Memory B cell (primary cell): ENCODE measurements around the gene ZNF827.

ENCODE experiments used
- ATAC-seq: fragments of 150-1000 bp; cut with Tn5 transposase; 2 replicates; pipeline ENCODE4 v1.10.0; 2021; ENCODE audit warnings: low read depth, mild to moderate bottlenecking, moderate library complexity
- DNase-seq, 2 donors: peaks; one replicate each; pipeline ENCODE4 v3.0.0; 2022; ENCODE audit warnings: low spot score in 2 of 2
- H3K27ac Mint-ChIP-seq: one replicate; pipeline ENCODE4 v1.8.0; 2022; ENCODE audit warnings: mild to moderate bottlenecking, moderate library complexity, mixed read lengths
- H3K27me3 Mint-ChIP-seq: one replicate; pipeline ENCODE4 v1.8.0; 2022; ENCODE audit warnings: mixed read lengths
- H3K36me3 Mint-ChIP-seq: one replicate; pipeline ENCODE4 v1.8.0; 2022; ENCODE audit warnings: mild to moderate bottlenecking, mixed read lengths
- H3K4me1 Mint-ChIP-seq: one replicate; pipeline ENCODE4 v1.8.0; 2022; ENCODE audit warnings: mixed read lengths
- H3K4me3 Mint-ChIP-seq: one replicate; pipeline ENCODE4 v1.8.0; 2022; ENCODE audit warnings: mild to moderate bottlenecking, moderate library complexity, mixed read lengths
- H3K9me3 Mint-ChIP-seq: one replicate; pipeline ENCODE4 v1.8.0; 2022; ENCODE audit warnings: mixed read lengths

The ZNF827 gene

GRCh38 chr4:145828802-145829485, 109.7 kb downstream of the ZNF827 start:
- H3K9me3 Mint-ChIP-seq: peaks cover 1% of the 10 kb centered on the region
- H3K27me3 Mint-ChIP-seq: no peaks in the 10 kb centered on the region
- no peak overlapping the region for H3K4me3 Mint-ChIP-seq
- H3K4me1 Mint-ChIP-seq: peaks cover 10% of the 10 kb centered on the region
- peaks cover 36% of the 10 kb centered on the region for H3K36me3 Mint-ChIP-seq
- peak overlapping the region; percentile 63 for H3K27ac Mint-ChIP-seq
- ATAC-seq (no peak), DNase-seq (no peak)

GRCh38 chr4:145827885-145828284, 110.7 kb downstream of the ZNF827 start:
- no peak for DNase-seq
- H3K27me3 Mint-ChIP-seq: no peaks in the 10 kb centered on the region
- H3K36me3 Mint-ChIP-seq: peaks cover 34% of the 10 kb centered on the region
- H3K4me1 Mint-ChIP-seq: peaks cover 10% of the 10 kb centered on the region
- no peak overlapping the region for H3K27ac Mint-ChIP-seq
- H3K9me3 Mint-ChIP-seq: peaks cover 1% of the 10 kb centered on the region
- no peak overlapping the region for H3K4me3 Mint-ChIP-seq
- ATAC-seq: no peak

DNA sequence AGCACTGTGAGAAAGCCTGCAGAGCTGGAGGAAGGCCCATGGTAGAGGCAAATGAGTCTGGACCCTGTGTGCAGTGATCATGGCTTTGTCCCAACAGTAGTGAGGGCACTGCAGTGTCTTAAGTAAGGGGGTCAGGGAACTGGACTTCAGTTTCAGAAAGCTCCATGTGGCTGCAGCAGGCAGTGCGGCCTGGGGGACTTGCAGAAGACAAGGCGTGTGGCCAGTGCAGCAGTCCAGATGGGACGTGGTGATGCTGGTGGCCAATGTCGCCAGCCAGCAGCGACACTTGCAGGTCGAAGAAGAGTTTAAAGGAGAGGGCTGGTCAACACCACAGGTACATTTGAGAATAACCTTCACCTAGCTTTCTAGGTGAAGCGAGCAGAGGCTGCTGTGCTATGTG, 113.4 kb downstream of the ZNF827 start:
- H3K27me3 Mint-ChIP-seq: no peaks in the 10 kb centered on the region
- DNase-seq (no peak), ATAC-seq (no peak)
- no peak overlapping the region for H3K4me3 Mint-ChIP-seq
- no peaks in the 10 kb centered on the region for H3K9me3 Mint-ChIP-seq
- H3K4me1 Mint-ChIP-seq: peaks cover 2% of the 10 kb centered on the region
- H3K36me3 Mint-ChIP-seq: peaks cover 35% of the 10 kb centered on the region
- no peak overlapping the region for H3K27ac Mint-ChIP-seq

DNA sequence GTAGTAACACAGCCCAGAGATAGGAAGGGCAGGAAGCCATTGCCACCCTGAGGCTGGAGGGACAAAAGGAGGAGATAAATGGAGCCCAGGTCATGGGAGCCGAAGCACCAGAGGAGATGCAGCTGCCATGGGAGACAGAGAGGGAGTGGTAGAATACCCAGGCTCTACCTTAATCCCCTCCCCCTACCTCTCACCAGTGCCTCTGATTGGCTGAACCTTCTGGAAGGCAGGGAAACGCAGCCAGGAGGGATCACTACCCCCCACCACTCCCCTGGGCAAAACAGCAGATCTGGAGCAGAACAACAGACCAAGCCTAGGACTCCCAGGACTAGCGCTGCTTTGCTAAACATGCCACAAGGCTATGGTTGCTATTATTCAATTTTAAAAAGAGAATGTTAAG, 114.2 kb downstream of the ZNF827 start:
- H3K4me1 Mint-ChIP-seq: no peaks in the 10 kb centered on the region
- H3K36me3 Mint-ChIP-seq: peaks cover 39% of the 10 kb centered on the region
- H3K27ac Mint-ChIP-seq: peak overlapping the region; percentile 18
- no peak for DNase-seq
- H3K9me3 Mint-ChIP-seq: no peaks in the 10 kb centered on the region
- ATAC-seq: no peak
- H3K4me3 Mint-ChIP-seq: no peak overlapping the region
- no peaks in the 10 kb centered on the region for H3K27me3 Mint-ChIP-seq

GRCh38 chr4:145823743-145824142, 114.9 kb downstream of the ZNF827 start:
- H3K27me3 Mint-ChIP-seq: no peaks in the 10 kb centered on the region
- no peak for DNase-seq
- no peak overlapping the region for H3K4me3 Mint-ChIP-seq
- no peaks in the 10 kb centered on the region for H3K9me3 Mint-ChIP-seq
- H3K36me3 Mint-ChIP-seq: peaks cover 39% of the 10 kb centered on the region
- ATAC-seq: no peak
- H3K27ac Mint-ChIP-seq: peak overlapping the region; percentile 18
- H3K4me1 Mint-ChIP-seq: no peaks in the 10 kb centered on the region

DNA sequence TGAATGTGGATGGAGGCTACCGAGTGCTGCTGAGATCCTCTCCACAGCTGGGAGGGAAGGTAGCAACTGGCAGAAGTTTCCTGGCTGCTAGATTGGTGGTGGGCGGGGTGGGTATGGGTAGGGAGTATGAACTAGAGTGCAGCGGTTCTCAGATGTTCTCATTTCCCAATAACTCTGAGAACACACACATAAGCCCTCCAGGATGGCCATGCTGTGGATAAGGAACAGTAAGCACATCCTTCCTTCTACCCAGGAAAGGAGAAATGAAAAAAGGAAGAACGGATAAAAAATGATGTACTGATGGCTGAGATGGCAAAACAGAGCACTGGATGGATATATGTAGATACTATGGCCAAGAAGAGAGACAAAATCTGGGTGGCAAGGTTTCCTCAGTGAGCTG, 116.0 kb downstream of the ZNF827 start:
- Mint-ChIP-seq H3K4me1 (no peaks in the 10 kb centered on the region), H3K36me3 (peaks cover 40% of the 10 kb centered on the region), H3K27me3 (no peaks in the 10 kb centered on the region), H3K4me3 (no peak overlapping the region), H3K9me3 (no peaks in the 10 kb centered on the region), H3K27ac (no peak overlapping the region)
- ATAC-seq (no peak), DNase-seq (no peak)

DNA sequence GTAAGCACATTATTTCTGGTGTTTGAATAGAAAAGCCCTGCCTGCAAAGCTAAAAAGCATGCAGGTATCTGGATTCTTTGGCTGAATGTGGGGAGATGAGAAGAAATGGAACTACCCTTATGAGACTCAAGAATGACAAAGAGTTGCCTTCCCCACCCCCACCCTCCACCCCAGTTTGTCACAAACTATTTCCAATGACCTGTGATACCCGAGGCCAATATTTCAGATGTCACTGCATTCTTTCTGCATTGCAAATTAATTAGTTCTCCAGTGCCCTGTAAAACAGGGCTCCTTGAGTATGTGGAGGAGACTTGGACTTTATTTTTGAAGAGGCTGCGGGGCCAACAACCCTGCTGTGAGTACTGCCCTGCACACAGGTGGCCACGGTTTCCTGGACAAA, 116.4 kb downstream of the ZNF827 start:
- Mint-ChIP-seq H3K4me3 (no peak overlapping the region), H3K36me3 (peaks cover 43% of the 10 kb centered on the region), H3K27ac (no peak overlapping the region), H3K27me3 (no peaks in the 10 kb centered on the region), H3K9me3 (no peaks in the 10 kb centered on the region), H3K4me1 (no peaks in the 10 kb centered on the region)
- no peak for ATAC-seq
- DNase-seq: no peak

- peaks cover 45% of the 10 kb centered on the region for H3K36me3 Mint-ChIP-seq
- ATAC-seq (no peak), DNase-seq (no peak)
- no peaks in the 10 kb centered on the region for H3K9me3 Mint-ChIP-seq
- no peaks in the 10 kb centered on the region for H3K4me1 Mint-ChIP-seq
- no peak overlapping the region for H3K4me3 Mint-ChIP-seq
- H3K27ac Mint-ChIP-seq: no peak overlapping the region
- no peaks in the 10 kb centered on the region for H3K27me3 Mint-ChIP-seq
Measured at GRCh38 chr4:145821766-145822165, 116.9 kb downstream of the ZNF827 start.

DNA sequence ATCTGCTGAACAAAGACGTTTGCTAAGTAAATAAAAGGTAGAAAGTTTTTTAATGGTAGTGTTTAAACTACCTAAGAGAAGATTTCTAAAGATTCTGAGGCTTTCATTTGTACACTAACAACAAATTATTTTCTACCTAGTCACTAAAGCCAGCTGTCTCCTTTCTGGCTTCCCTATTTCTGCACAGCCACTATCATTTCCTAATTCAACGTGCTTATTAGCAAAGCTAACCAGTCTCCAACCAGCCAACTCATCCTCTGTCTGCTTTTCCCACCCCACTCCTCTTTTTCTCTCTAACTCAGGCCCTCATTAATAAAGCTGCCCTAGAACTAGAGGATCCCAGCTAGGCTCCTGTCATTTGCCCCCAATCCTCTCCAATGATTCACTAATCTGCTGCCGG, 118.2 kb downstream of the ZNF827 start:
- Mint-ChIP-seq H3K36me3 (peaks cover 43% of the 10 kb centered on the region), H3K9me3 (no peaks in the 10 kb centered on the region), H3K4me3 (no peak overlapping the region), H3K27ac (no peak overlapping the region), H3K4me1 (no peaks in the 10 kb centered on the region), H3K27me3 (no peaks in the 10 kb centered on the region)
- DNase-seq: no peak
- ATAC-seq: no peak

GRCh38 chr4:145819853-145820181, 118.8 kb downstream of the ZNF827 start:
- no peak overlapping the region for H3K4me3 Mint-ChIP-seq
- DNase-seq (no peak), ATAC-seq (no peak)
- peak overlapping the region; percentile 2 for H3K27ac Mint-ChIP-seq
- H3K36me3 Mint-ChIP-seq: peaks cover 43% of the 10 kb centered on the region
- H3K27me3 Mint-ChIP-seq: no peaks in the 10 kb centered on the region
- no peaks in the 10 kb centered on the region for H3K9me3 Mint-ChIP-seq
- H3K4me1 Mint-ChIP-seq: no peaks in the 10 kb centered on the region

DNA sequence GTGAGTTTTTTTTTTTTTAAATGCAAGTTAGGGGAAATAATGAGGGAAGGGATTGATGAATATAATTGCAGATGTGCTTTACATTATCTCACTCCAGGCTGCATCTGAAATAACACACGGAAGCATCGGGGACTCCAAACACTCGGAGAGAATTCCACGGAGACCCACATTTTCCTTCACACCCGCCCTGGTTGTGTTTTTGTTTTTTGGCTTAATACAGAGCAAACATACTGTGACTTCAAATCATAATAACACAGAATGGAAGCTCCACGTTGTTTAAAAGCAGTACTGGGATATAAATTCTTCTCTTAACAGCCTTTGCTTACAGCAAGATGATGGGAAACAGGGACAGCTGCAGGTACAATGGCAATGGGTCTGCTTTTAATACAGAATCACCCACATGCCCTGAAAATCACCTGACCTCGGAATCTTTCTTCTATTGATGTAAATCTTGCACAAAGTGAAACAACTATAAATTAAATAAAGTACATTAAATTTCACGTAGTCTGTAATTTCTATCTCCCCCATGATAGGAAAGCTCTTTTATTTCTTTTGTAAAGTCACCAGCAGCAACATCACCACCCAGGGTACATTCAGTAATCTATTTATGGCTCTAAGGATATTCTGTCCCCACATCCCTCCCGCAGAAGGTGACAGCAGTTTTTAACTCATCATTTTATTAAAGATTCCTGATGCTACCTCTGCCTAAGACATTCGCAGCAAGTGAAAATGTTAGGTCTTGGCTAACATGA, 119.3 kb downstream of the ZNF827 start:
- Mint-ChIP-seq H3K9me3 (no peaks in the 10 kb centered on the region), H3K4me3 (no peak overlapping the region), H3K4me1 (no peaks in the 10 kb centered on the region), H3K27ac (no peak overlapping the region), H3K27me3 (no peaks in the 10 kb centered on the region), H3K36me3 (peaks cover 46% of the 10 kb centered on the region)
- no peak for DNase-seq
- ATAC-seq: no peak

DNA sequence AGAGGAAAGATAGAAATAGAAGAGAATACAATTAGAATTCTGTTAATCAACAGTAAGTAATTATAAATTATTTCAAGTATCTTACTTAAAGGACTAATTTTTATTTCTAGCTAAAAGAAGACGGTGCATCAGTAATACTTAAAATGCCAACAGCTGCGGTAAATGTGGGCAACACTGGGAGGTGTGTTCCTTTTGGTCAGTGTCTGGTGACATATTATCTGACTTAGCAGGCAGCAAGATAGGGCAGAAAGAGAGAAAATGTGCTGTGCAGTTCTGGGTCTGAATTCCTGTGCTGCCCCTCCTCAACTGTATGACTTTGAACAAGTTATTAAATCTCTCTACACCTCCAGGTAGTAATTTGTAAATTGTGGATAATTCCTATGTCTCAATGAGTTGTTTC, 120.6 kb downstream of the ZNF827 start:
- Mint-ChIP-seq H3K4me3 (no peak overlapping the region), H3K36me3 (peaks cover 47% of the 10 kb centered on the region)

GRCh38 chr4:145816091-145816490, 122.5 kb downstream of the ZNF827 start:
- ATAC-seq (no peak), DNase-seq (no peak)
- Mint-ChIP-seq H3K4me1 (no peaks in the 10 kb centered on the region), H3K4me3 (no peak overlapping the region), H3K36me3 (peaks cover 51% of the 10 kb centered on the region), H3K27ac (no peak overlapping the region), H3K9me3 (no peaks in the 10 kb centered on the region), H3K27me3 (no peaks in the 10 kb centered on the region)

More for the DNA sequence above, 120.6 kb downstream of the ZNF827 start:
- no peak for ATAC-seq
- no peaks in the 10 kb centered on the region for H3K27me3 Mint-ChIP-seq
- no peaks in the 10 kb centered on the region for H3K4me1 Mint-ChIP-seq
- H3K27ac Mint-ChIP-seq: no peak overlapping the region
- H3K9me3 Mint-ChIP-seq: no peaks in the 10 kb centered on the region
- DNase-seq: no peak

GRCh38 chr4:145815626-145816025, 123.0 kb downstream of the ZNF827 start:
- no peak for DNase-seq
- Mint-ChIP-seq H3K4me1 (no peaks in the 10 kb centered on the region), H3K36me3 (peaks cover 52% of the 10 kb centered on the region), H3K27me3 (no peaks in the 10 kb centered on the region), H3K27ac (no peak overlapping the region), H3K9me3 (no peaks in the 10 kb centered on the region), H3K4me3 (no peak overlapping the region)
- no peak for ATAC-seq
